ENCODE measurements around the gene AOC3.

The AOC3 gene

GRCh38 chr17:42827472-42827871 lies 23.5 kb upstream of the AOC3 start:
- H3K9ac ChIP-seq (ENCODE audit: low read length), result no peak overlapping the region
- no peak overlapping the region for H3K4me3 ChIP-seq (ENCODE audit: low read length)
- H3K27ac ChIP-seq (ENCODE audit: low read length), result no peak overlapping the region
- H3K9me3 ChIP-seq (ENCODE audit: control insufficient read depth, low read depth, low read length), result no peaks in the 10 kb centered on the region
- peaks cover 3% of the 10 kb centered on the region for H3K4me1 ChIP-seq (ENCODE audit: control insufficient read depth, low read depth, low read length)
- peaks cover 20% of the 10 kb centered on the region for H3K27me3 ChIP-seq (ENCODE audit: control insufficient read depth, insufficient read depth, low read length)
- no peaks in the 10 kb centered on the region for H3K36me3 ChIP-seq (ENCODE audit: control insufficient read depth, low read depth, low read length)

- Histone ChIP-seq H3K27ac (ENCODE audit: low read length) (no peak overlapping the region), H3K9me3 (ENCODE audit: control insufficient read depth, low read depth, low read length) (no peaks in the 10 kb centered on the region), H3K27me3 (ENCODE audit: control insufficient read depth, insufficient read depth, low read length) (peaks cover 20% of the 10 kb centered on the region), H3K9ac (ENCODE audit: low read length) (no peak overlapping the region), H3K4me3 (ENCODE audit: low read length) (no peak overlapping the region), H3K4me1 (ENCODE audit: control insufficient read depth, low read depth, low read length) (peaks cover 3% of the 10 kb centered on the region), H3K36me3 (ENCODE audit: control insufficient read depth, low read depth, low read length) (peaks cover 8% of the 10 kb centered on the region)
These were observed 20.0 kb upstream of the AOC3 start for GRCh38 chr17:42830971-42831370.

GRCh38 chr17:42832213-42832933 lies 18.6 kb upstream of the AOC3 start:
- peaks cover 16% of the 10 kb centered on the region for H3K36me3 ChIP-seq (ENCODE audit: control insufficient read depth, low read depth, low read length)
- peak overlapping the region; percentile 62 for H3K4me3 ChIP-seq (ENCODE audit: low read length)
- H3K4me1 ChIP-seq (ENCODE audit: control insufficient read depth, low read depth, low read length), result peaks cover 3% of the 10 kb centered on the region
- peaks cover 13% of the 10 kb centered on the region for H3K27me3 ChIP-seq (ENCODE audit: control insufficient read depth, insufficient read depth, low read length)
- H3K9ac ChIP-seq (ENCODE audit: low read length), result peak overlapping the region; percentile 92
- H3K27ac ChIP-seq (ENCODE audit: low read length), result peak overlapping the region; percentile 95
- no peaks in the 10 kb centered on the region for H3K9me3 ChIP-seq (ENCODE audit: control insufficient read depth, low read depth, low read length)

GRCh38 chr17:42832934-42833766 lies 17.8 kb upstream of the AOC3 start, which contains the start of gene PSME3:
PSME3 (plus strand) TSS chr17:42833397; CDS start chr17:42833632, 235 bp downstream.
- H3K4me1 ChIP-seq (ENCODE audit: control insufficient read depth, low read depth, low read length), result peaks cover 3% of the 10 kb centered on the region
- H3K36me3 ChIP-seq (ENCODE audit: control insufficient read depth, low read depth, low read length), result peaks cover 24% of the 10 kb centered on the region
- peaks cover 6% of the 10 kb centered on the region for H3K27me3 ChIP-seq (ENCODE audit: control insufficient read depth, insufficient read depth, low read length)
- peak within 1 kb of the TSS; percentile 62 for H3K4me3 ChIP-seq (ENCODE audit: low read length)
- H3K27ac ChIP-seq (ENCODE audit: low read length), result peak within 1 kb of the TSS; percentile 95
- peak within 1 kb of the TSS; percentile 92 for H3K9ac ChIP-seq (ENCODE audit: low read length)
- H3K9me3 ChIP-seq (ENCODE audit: control insufficient read depth, low read depth, low read length), result no peaks in the 10 kb centered on the region

GRCh38 chr17:42833767-42834422 lies 17.1 kb upstream of the AOC3 start:
- Histone ChIP-seq H3K27ac (ENCODE audit: low read length) (peak overlapping the region; percentile 95), H3K4me1 (ENCODE audit: control insufficient read depth, low read depth, low read length) (peaks cover 3% of the 10 kb centered on the region), H3K9ac (ENCODE audit: low read length) (peak overlapping the region; percentile 92), H3K9me3 (ENCODE audit: control insufficient read depth, low read depth, low read length) (no peaks in the 10 kb centered on the region), H3K4me3 (ENCODE audit: low read length) (peak overlapping the region; percentile 62), H3K27me3 (ENCODE audit: control insufficient read depth, insufficient read depth, low read length) (no peaks in the 10 kb centered on the region), H3K36me3 (ENCODE audit: control insufficient read depth, low read depth, low read length) (peaks cover 31% of the 10 kb centered on the region)

DNA sequence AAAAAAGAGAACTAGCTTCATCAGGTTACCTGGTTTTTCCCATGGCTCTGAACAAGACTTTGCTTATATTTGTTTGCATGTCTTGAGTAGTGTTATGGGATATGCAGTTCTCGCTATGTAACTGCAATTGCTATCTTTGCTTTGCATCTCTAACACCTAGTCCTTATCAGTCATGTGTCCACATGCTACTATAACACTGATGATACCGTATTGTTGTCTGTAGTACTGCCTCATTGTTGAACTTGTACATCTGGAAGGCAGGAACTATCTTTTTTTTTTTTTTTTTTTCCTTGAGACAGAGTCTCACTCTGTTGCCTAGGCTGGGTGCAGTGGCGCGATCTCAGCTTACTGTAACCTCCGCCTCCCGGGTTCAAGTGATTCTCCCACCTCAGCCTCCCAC lies 15.3 kb upstream of the AOC3 start:
- H3K4me1 ChIP-seq (ENCODE audit: control insufficient read depth, low read depth, low read length), result peaks cover 3% of the 10 kb centered on the region
- H3K9me3 ChIP-seq (ENCODE audit: control insufficient read depth, low read depth, low read length), result no peaks in the 10 kb centered on the region
- no peak overlapping the region for H3K4me3 ChIP-seq (ENCODE audit: low read length)
- H3K36me3 ChIP-seq (ENCODE audit: control insufficient read depth, low read depth, low read length), result peaks cover 43% of the 10 kb centered on the region
- H3K9ac ChIP-seq (ENCODE audit: low read length), result no peak overlapping the region
- no peak overlapping the region for H3K27ac ChIP-seq (ENCODE audit: low read length)
- H3K27me3 ChIP-seq (ENCODE audit: control insufficient read depth, insufficient read depth, low read length), result no peaks in the 10 kb centered on the region

- no peaks in the 10 kb centered on the region for H3K4me1 ChIP-seq (ENCODE audit: control insufficient read depth, low read depth, low read length)
- no peaks in the 10 kb centered on the region for H3K9me3 ChIP-seq (ENCODE audit: control insufficient read depth, low read depth, low read length)
- no peak overlapping the region for H3K27ac ChIP-seq (ENCODE audit: low read length)
- no peak overlapping the region for H3K9ac ChIP-seq (ENCODE audit: low read length)
- H3K4me3 ChIP-seq (ENCODE audit: low read length), result no peak overlapping the region
- peaks cover 70% of the 10 kb centered on the region for H3K36me3 ChIP-seq (ENCODE audit: control insufficient read depth, low read depth, low read length)
- H3K27me3 ChIP-seq (ENCODE audit: control insufficient read depth, insufficient read depth, low read length), result no peaks in the 10 kb centered on the region
These were observed 8.9 kb upstream of the AOC3 start for GRCh38 chr17:42841975-42842685.

GRCh38 chr17:42843358-42843934 lies 7.6 kb upstream of the AOC3 start:
- Histone ChIP-seq H3K36me3 (ENCODE audit: control insufficient read depth, low read depth, low read length) (peaks cover 57% of the 10 kb centered on the region), H3K9me3 (ENCODE audit: control insufficient read depth, low read depth, low read length) (no peaks in the 10 kb centered on the region), H3K4me3 (ENCODE audit: low read length) (no peak overlapping the region), H3K27ac (ENCODE audit: low read length) (no peak overlapping the region), H3K27me3 (ENCODE audit: control insufficient read depth, insufficient read depth, low read length) (no peaks in the 10 kb centered on the region), H3K9ac (ENCODE audit: low read length) (no peak overlapping the region), H3K4me1 (ENCODE audit: control insufficient read depth, low read depth, low read length) (no peaks in the 10 kb centered on the region)

- no peaks in the 10 kb centered on the region for H3K27me3 ChIP-seq (ENCODE audit: control insufficient read depth, insufficient read depth, low read length)
- H3K27ac ChIP-seq (ENCODE audit: low read length), result no peak within 1 kb of the TSS
- H3K9me3 ChIP-seq (ENCODE audit: control insufficient read depth, low read depth, low read length), result no peaks in the 10 kb centered on the region
- H3K36me3 ChIP-seq (ENCODE audit: control insufficient read depth, low read depth, low read length), result peaks cover 49% of the 10 kb centered on the region
- H3K4me3 ChIP-seq (ENCODE audit: low read length), result no peak within 1 kb of the TSS
- no peak within 1 kb of the TSS for H3K9ac ChIP-seq (ENCODE audit: low read length)
- H3K4me1 ChIP-seq (ENCODE audit: control insufficient read depth, low read depth, low read length), result no peaks in the 10 kb centered on the region
These were observed 6.7 kb upstream of the AOC3 start, which contains the start of gene AOC2 for GRCh38 chr17:42844271-42844670. AOC2 (plus strand) TSS chr17:42844580; CDS start chr17:42844627, 47 bp downstream.

- Histone ChIP-seq H3K4me1 (ENCODE audit: control insufficient read depth, low read depth, low read length) (no peaks in the 10 kb centered on the region), H3K9ac (ENCODE audit: low read length) (no peak overlapping the region), H3K36me3 (ENCODE audit: control insufficient read depth, low read depth, low read length) (peaks cover 45% of the 10 kb centered on the region), H3K9me3 (ENCODE audit: control insufficient read depth, low read depth, low read length) (no peaks in the 10 kb centered on the region), H3K27me3 (ENCODE audit: control insufficient read depth, insufficient read depth, low read length) (no peaks in the 10 kb centered on the region), H3K27ac (ENCODE audit: low read length) (no peak overlapping the region), H3K4me3 (ENCODE audit: low read length) (no peak overlapping the region)
These were observed 6.0 kb upstream of the AOC3 start for GRCh38 chr17:42844761-42845555.
